Fibroblast of pulmonary artery (primary cell): ENCODE measurements around the gene SOCS6.
A peak's percentile ranks its signal among the peaks of the same experiment; 100 is the strongest.

Experiments used
- DNase-seq: peaks from one replicate; pipeline ENCODE4 v3.0.0-alpha.2; 2010; ENCODE audit warnings: low read depth
- H3K4me3 ChIP-seq: replicated peaks from 2 replicates; pipeline ENCODE4 v1.5.1; 2011; ENCODE audit warnings: low read depth, mild to moderate bottlenecking, control low read depth, low read length, moderate library complexity
- CTCF ChIP-seq: IDR thresholded peaks from 2 replicates; pipeline ENCODE4 v1.5.1; 2011; ENCODE audit warnings: mild to moderate bottlenecking, control low read depth, low read length, inconsistent platforms; ENCODE audit errors: missing control alignments

Gene SOCS6

DNA sequence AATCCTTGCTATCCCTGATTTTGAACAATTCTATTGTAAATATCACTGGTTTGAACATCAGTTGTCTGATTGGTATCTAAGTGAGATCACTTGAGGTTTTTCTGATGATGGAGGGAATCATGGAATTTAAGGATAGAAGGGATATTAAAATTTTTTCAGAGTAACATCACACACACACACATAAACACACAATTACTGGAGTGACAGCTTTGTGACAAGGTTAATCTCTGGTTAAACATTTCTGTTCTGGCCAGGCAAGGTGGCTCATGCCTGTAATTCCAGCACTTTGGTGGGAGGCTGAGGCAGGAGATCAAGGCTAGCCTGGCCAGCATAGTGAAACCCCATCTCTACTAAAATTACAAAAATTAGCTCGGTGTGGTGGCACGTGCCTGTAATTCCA lies 85.3 kb downstream of the SOCS6 start:
- TF ChIP-seq CTCF = no peak
- no peak for DNase-seq
- no peak overlapping the region for H3K4me3 ChIP-seq

DNA sequence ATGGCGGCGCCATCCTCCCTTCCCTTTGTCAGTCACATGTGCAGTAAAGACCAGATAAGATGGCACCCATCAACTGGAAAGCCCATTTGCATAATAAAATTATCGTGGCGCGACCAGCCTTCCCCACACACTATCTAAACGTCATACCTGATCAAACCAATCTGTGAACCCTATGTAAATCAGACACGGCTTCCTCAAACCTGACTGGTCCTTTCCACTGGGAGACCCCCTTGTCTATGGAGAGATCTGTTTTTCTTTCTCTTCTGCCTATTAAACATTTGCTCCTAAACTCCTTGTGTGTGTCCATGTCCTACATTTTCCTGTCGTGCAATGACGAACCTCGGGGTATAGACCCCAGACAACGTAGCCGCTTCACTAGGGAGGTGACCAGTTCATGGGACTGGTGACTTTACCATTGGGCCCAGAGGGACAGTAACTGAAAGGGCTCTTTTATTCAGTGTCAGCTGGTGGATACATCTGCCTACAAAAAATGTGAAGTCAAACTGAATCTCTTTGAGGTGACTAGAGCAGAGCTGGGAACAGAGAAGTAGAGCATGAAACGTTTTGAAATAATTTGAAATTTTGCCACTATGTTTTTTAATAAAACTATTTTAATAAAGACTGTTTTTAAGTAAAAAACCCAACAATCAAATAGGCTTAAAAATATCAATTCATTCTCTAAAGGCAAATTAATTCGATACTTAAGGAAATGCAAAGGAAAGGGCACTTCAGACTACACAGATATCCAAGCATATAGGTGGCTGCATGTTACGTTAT lies 87.5 kb downstream of the SOCS6 start:
- no peak for TF ChIP-seq CTCF
- H3K4me3 ChIP-seq = no peak overlapping the region
- no peak for DNase-seq

DNA sequence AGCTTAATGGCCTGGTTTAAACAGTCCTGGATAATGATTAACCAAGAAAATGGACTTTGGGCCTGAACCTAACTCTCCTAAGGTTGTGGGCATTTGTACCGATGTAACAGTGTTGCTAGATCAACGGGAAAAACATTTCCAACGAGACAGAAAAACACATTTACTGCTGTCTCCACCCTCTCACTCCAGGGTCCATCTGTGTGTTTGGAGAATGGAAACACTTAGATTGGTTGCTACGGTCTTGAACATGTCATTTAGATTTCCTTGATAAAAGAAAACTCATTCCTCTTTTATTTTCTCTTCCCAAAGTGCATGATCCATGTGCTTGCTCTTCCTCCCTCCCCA lies 88.0 kb downstream of the SOCS6 start:
- DNase-seq = no peak
- H3K4me3 ChIP-seq = no peak overlapping the region
- TF ChIP-seq CTCF = no peak

DNA sequence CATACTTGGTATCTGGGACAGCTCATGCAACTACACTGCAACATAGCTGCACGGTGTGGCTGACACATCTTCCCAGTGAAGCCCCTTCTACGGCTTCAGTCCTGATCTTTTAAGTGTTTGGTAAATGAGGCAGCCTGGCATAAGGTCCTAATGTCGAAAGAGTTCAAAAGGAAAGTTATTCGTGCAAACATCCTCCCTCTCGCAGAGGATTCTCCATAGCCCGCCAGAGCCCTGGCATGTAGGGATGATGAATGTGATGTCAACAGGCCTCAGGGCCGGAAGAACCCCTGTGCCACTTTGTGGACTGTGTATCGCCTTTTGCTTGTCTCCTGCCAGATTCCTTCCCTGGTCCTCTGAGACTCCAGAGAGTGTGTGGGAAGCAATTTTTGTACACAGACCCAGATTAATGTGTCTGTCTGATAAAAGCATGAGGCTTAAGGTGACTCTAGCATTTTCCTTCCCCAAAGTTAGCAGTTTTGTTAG lies 88.5 kb downstream of the SOCS6 start:
- no peak overlapping the region for H3K4me3 ChIP-seq
- no peak for TF ChIP-seq CTCF
- peak; percentile 16 for DNase-seq

GRCh38 chr18:70377857-70378701 lies 89.2 kb downstream of the SOCS6 start:
- no peak overlapping the region for H3K4me3 ChIP-seq
- TF ChIP-seq CTCF = no peak
- DNase-seq = no peak
